ENCODE results near the gene PPP1R12B. TPM values are rescaled to one million over a fixed set of nuclear protein-coding genes. Genes with fewer than 3 reads are reported as not detected.

PPP1R12B gene
- total and polyA plus RNA-seq, 2 experiments from 2014 or later = 8.1 to 15.0 TPM

DNA sequence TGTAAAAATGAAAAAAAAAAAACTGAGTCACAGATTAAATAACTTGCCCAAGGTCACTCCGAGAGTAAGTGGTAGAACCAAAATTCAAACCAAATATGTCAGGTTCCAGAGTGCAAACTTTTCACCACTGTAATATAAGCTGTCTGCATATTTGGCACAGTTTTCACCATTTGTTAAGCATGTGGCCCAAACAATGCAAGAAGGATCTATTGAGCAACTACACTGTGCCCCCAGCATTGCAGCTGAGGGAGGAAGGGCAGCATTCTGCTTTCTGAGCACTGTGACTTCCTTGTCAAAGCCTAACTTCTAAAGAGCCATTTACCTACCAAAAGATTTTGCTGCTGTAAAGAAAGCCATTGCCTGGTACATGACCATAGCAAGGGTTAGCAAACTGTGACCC is 228.3 kb downstream of the PPP1R12B start:
- Histone ChIP-seq H2AFZ (no peak overlapping the region), H3K4me1 (ENCODE audit: insufficient read depth) (peaks cover 35% of the 10 kb centered on the region), H3K4me3 (no peak overlapping the region), H3K9me3 (ENCODE audit: low read depth) (no peaks in the 10 kb centered on the region), H3K4me2 (no peak overlapping the region), H4K20me1 (ENCODE audit: insufficient read depth, poor library complexity, severe bottlenecking) (no peaks in the 10 kb centered on the region), H3K9me2 (replicated peaks; ENCODE audit: insufficient read depth) (no peaks in the 10 kb centered on the region), H3K27ac (peak overlapping the region; percentile 64), H3K27me3 (no peaks in the 10 kb centered on the region), H3K36me3 (replicated peaks; ENCODE audit: insufficient read depth, low read depth) (no peaks in the 10 kb centered on the region), H3K79me2 (no peaks in the 10 kb centered on the region)
- WGBS (ENCODE audit: low lambda C conversion rate, missing lambda C conversion rate) = 66% methylated on average over 1 of the region's 1 CpG
- TF ChIP-seq CTCF (IDR thresholded peaks at IDR 0.05; ENCODE audit: poor library complexity) = no peak
- no peak for TF ChIP-seq EZH2phosphoT487 (IDR thresholded peaks at IDR 0.05; ENCODE audit: low read depth, severe bottlenecking, unreplicated experiment)
- no peak for TF ChIP-seq EZH2 (IDR thresholded peaks at IDR 0.05; ENCODE audit: borderline replicate concordance)
- no peak for DNase-seq (ENCODE audit: low spot score)

GRCh38 chr1:202577381-202577780 is 228.9 kb downstream of the PPP1R12B start:
- Histone ChIP-seq H3K79me2 (no peaks in the 10 kb centered on the region), H3K27me3 (no peaks in the 10 kb centered on the region), H3K27ac (peak overlapping the region; percentile 64), H3K36me3 (replicated peaks; ENCODE audit: insufficient read depth, low read depth) (no peaks in the 10 kb centered on the region), H3K4me3 (no peak overlapping the region), H4K20me1 (ENCODE audit: insufficient read depth, poor library complexity, severe bottlenecking) (no peaks in the 10 kb centered on the region), H3K4me1 (ENCODE audit: insufficient read depth) (peaks cover 35% of the 10 kb centered on the region), H3K9me3 (ENCODE audit: low read depth) (no peaks in the 10 kb centered on the region), H3K9me2 (replicated peaks; ENCODE audit: insufficient read depth) (no peaks in the 10 kb centered on the region), H2AFZ (no peak overlapping the region), H3K4me2 (peak overlapping the region; percentile 30)
- WGBS (ENCODE audit: low lambda C conversion rate, missing lambda C conversion rate) = 54% methylated on average over 2 of the region's 2 CpGs
- TF ChIP-seq EZH2phosphoT487 (IDR thresholded peaks at IDR 0.05; ENCODE audit: low read depth, severe bottlenecking, unreplicated experiment) = no peak
- no peak for TF ChIP-seq EZH2 (IDR thresholded peaks at IDR 0.05; ENCODE audit: borderline replicate concordance)
- no peak for TF ChIP-seq CTCF (IDR thresholded peaks at IDR 0.05; ENCODE audit: poor library complexity)
- no peak for DNase-seq (ENCODE audit: low spot score)

DNA sequence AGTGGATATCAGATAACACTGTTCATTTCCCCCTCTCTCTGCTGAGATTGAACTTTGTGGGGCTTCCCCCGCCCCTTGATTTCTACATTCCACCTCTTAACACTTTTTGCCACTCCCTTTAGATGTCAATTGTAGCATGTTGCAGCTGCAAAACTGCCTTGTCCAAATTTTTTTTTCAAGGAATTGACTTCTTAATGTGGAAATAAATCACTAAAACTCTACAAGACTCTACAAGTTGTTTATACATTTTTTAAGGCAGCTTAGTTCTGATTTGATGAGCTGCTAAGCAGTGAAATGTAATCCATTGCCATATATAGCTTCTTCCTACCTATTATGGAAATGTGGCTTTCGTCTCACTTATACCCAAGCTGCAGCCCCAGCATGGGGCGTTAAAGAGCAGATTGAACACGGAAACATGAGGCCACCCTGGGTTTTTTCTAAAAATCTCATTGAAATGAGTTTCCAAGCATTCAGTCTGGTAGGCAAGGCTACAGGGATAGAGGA is 229.6 kb downstream of the PPP1R12B start:
- 26% methylated on average over 4 of the region's 4 CpGs for WGBS (ENCODE audit: low lambda C conversion rate, missing lambda C conversion rate)
- Histone ChIP-seq H3K27me3 (no peaks in the 10 kb centered on the region), H3K9me2 (replicated peaks; ENCODE audit: insufficient read depth) (no peaks in the 10 kb centered on the region), H3K9me3 (ENCODE audit: low read depth) (no peaks in the 10 kb centered on the region), H3K79me2 (no peaks in the 10 kb centered on the region), H3K4me3 (no peak overlapping the region), H3K36me3 (replicated peaks; ENCODE audit: insufficient read depth, low read depth) (no peaks in the 10 kb centered on the region), H3K4me1 (ENCODE audit: insufficient read depth) (peaks cover 35% of the 10 kb centered on the region), H3K27ac (peak overlapping the region; percentile 64), H3K4me2 (peak overlapping the region; percentile 30), H4K20me1 (ENCODE audit: insufficient read depth, poor library complexity, severe bottlenecking) (no peaks in the 10 kb centered on the region), H2AFZ (no peak overlapping the region)
- TF ChIP-seq EZH2 (IDR thresholded peaks at IDR 0.05; ENCODE audit: borderline replicate concordance) (no peak), CTCF (IDR thresholded peaks at IDR 0.05; ENCODE audit: poor library complexity) (no peak), EZH2phosphoT487 (IDR thresholded peaks at IDR 0.05; ENCODE audit: low read depth, severe bottlenecking, unreplicated experiment) (no peak)
- DNase-seq (ENCODE audit: low spot score) = no peak
